Common myeloid progenitor, CD34-positive (primary cell): Measurements from ENCODE around the gene RIGI.
A peak's percentile ranks its signal among the peaks of the same experiment; 100 is the strongest.

ENCODE experiments used
- CTCF ChIA-PET: fragments of 350-600 bp; sonication (Branson Sonifier 250); formaldehyde crosslinking; loops from one replicate; lab custom pipeline; 2021; ENCODE audit warnings: antibody characterized with exemption; lab: Charles Lee
- POLR2A ChIA-PET: fragments of 350-600 bp; sonication (Branson Sonifier 250); formaldehyde crosslinking; loops from one replicate; lab custom pipeline; 2021; ENCODE audit warnings: antibody characterized with exemption; lab: Charles Lee
- DNase-seq, 3 donors: peaks; one replicate each; pipeline versions ENCODE4 v3.0.0 to v3.0.0-alpha.2; 2013
- H3K27ac ChIP-seq, 2 experiments: 1 replicate in 1 of 2; 2 replicates in 1 of 2; pipeline ENCODE4 v1.7.0; 2013; ENCODE audit warnings: inconsistent platforms in 2 of 2, low read length in 2 of 2, mild to moderate bottlenecking in 2 of 2, low read depth in 1 of 2, moderate library complexity in 1 of 2; ENCODE audit not compliant: severe bottlenecking in 2 of 2, insufficient read depth in 1 of 2, poor library complexity in 1 of 2
- H3K27me3 ChIP-seq, 5 experiments: replicated peaks in 2 of 5; 1 replicate in 3 of 5; 2 replicates in 2 of 5; pipeline versions ENCODE4 v1.6.1 to v1.7.0; 2013; ENCODE audit warnings: low read length in 4 of 5, mild to moderate bottlenecking in 2 of 5, moderate library complexity in 2 of 5, inconsistent platforms in 1 of 5; ENCODE audit not compliant: insufficient read depth in 5 of 5, control insufficient read depth in 4 of 5
- H3K36me3 ChIP-seq, 4 experiments: 1 replicate in 2 of 4; 2 replicates in 2 of 4; pipeline versions ENCODE4 v1.6.1 to v1.7.0; 2013; ENCODE audit warnings: low read length in 3 of 4, control low read depth in 1 of 4, mild to moderate bottlenecking in 1 of 4; ENCODE audit not compliant: control insufficient read depth in 4 of 4, insufficient read depth in 4 of 4
- H3K4me1 ChIP-seq, 4 experiments: 1 replicate in 3 of 4; 2 replicates in 1 of 4; pipeline versions ENCODE4 v1.6.1 to v1.7.1; 2013; ENCODE audit warnings: low read length in 3 of 4, mild to moderate bottlenecking in 3 of 4, control low read depth in 1 of 4, inconsistent platforms in 1 of 4, moderate library complexity in 1 of 4; ENCODE audit not compliant: control insufficient read depth in 4 of 4, insufficient read depth in 4 of 4; ENCODE audit errors: control extremely low read depth in 1 of 4
- H3K4me3 ChIP-seq, 7 experiments: 1 replicate in 4 of 7; 2 replicates in 3 of 7; pipeline versions ENCODE4 v1.5.1 to v1.7.0; 2013; ENCODE audit warnings: mild to moderate bottlenecking in 7 of 7, low read length in 6 of 7, moderate library complexity in 6 of 7, inconsistent platforms in 2 of 7, low read depth in 2 of 7, control low read depth in 1 of 7; ENCODE audit not compliant: insufficient read depth in 4 of 7, control insufficient read depth in 1 of 7; ENCODE audit errors: extremely low read depth in 1 of 7
- H3K9me3 ChIP-seq, 5 experiments: 1 replicate in 4 of 5; 2 replicates in 1 of 5; pipeline versions ENCODE4 v1.6.1 to v1.7.1; 2013; ENCODE audit warnings: low read length in 4 of 5, mild to moderate bottlenecking in 2 of 5, inconsistent platforms in 1 of 5, low read depth in 1 of 5, moderate library complexity in 1 of 5; ENCODE audit not compliant: control insufficient read depth in 4 of 5, insufficient read depth in 2 of 5; ENCODE audit errors: control extremely low read depth in 1 of 5
- WGBS: methylation state at CpG from one replicate; pipeline ENCODE4 v1.1.5; 2013; ENCODE audit not compliant: insufficient coverage; 5-methylcytosine and 5-hydroxymethylcytosine counted together

Gene RIGI

GRCh38 chr9:32502464-32502863 lies 23.5 kb downstream of the RIGI start:
- H3K27ac ChIP-seq, result no peak overlapping the region
- POLR2A ChIA-PET, result no interaction called here
- H3K27me3 ChIP-seq, result no peaks in the 10 kb centered on the region
- no peak for DNase-seq
- H3K36me3 ChIP-seq, result peaks cover 4 to 22% (median 7%) of the 10 kb centered on the region in 4 experiments
- 100% methylated on average over 3 of the region's 4 CpGs for WGBS
- H3K9me3 ChIP-seq, result peaks cover 0 to 4% (median 0%) of the 10 kb centered on the region in 5 experiments
- H3K4me1 ChIP-seq, result no peaks in the 10 kb centered on the region
- CTCF ChIA-PET, result interaction anchor here (0.5 kb wide), 1 partner anchor 24 kb away, joined by 4 read pairs; the partner anchor contains the start of gene RIGI
- no peak overlapping the region for H3K4me3 ChIP-seq

DNA sequence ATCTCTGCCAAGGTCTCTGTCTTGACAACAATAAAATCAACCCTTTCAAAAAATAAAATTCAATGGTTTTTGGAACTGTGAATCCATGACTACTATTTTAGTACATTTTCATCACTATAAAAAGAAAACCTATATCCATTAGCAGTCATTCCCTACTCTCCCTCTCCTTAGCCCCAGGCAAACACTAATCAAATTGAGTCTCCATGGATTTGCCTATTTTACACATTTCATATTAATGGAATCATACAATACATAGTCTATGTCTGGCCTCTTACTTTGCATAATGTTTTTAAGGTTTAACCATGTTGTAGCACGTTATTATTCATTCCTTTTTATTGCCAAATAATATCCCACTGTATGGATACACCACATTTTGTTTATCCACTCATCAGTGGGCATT lies 24.1 kb downstream of the RIGI start:
- H3K27me3 ChIP-seq, result no peaks in the 10 kb centered on the region
- 100% methylated on average over 1 of the region's 1 CpG for WGBS
- no peak overlapping the region for H3K27ac ChIP-seq

DNA sequence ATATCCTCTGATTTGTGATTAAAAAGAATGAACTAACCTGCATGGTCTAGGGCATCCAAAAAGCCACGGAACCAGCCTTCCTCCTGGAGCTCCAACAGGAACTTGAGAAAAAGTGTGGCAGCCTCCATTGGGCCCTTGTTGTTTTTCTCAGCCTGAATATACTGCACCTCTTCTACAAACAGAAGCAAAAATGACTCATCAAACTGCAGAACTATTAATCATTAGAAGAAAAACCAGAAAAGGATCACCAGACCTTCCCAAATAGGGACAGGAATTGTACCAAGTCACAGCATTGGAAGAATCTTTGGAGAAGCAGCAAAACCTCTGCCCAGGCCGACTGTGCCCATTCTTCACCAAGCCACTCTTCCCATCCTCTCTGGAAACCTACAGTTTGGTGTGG lies 25.2 kb downstream of the RIGI start:
- 40% methylated on average over 1 of the region's 2 CpGs for WGBS
- H3K36me3 ChIP-seq, result peaks cover 4 to 35% (median 10%) of the 10 kb centered on the region in 4 experiments
- CTCF ChIA-PET, result no interaction called here
- H3K9me3 ChIP-seq, result peaks cover 0 to 4% (median 0%) of the 10 kb centered on the region in 5 experiments
- H3K4me3 ChIP-seq, result no peak overlapping the region
- no peaks in the 10 kb centered on the region for H3K27me3 ChIP-seq
- DNase-seq, result no peak
- POLR2A ChIA-PET, result no interaction called here
- H3K27ac ChIP-seq, result no peak overlapping the region
- no peaks in the 10 kb centered on the region for H3K4me1 ChIP-seq

More for the DNA sequence above, 24.1 kb downstream of the RIGI start:
- ChIA-PET CTCF (interaction anchor here (0.6 kb wide), 1 partner anchor 198 kb away, joined by 3 read pairs; no protein-coding TSS in a partner anchor), POLR2A (no interaction called here)
- Histone ChIP-seq H3K36me3 (peaks cover 4 to 25% (median 7%) of the 10 kb centered on the region in 4 experiments), H3K4me1 (no peaks in the 10 kb centered on the region), H3K9me3 (peaks cover 0 to 4% (median 0%) of the 10 kb centered on the region in 5 experiments), H3K4me3 (no peak overlapping the region)
- DNase-seq, result no peak

GRCh38 chr9:32497921-32498320 lies 28.1 kb downstream of the RIGI start:
- Histone ChIP-seq H3K4me1 (no peaks in the 10 kb centered on the region), H3K27ac (no peak overlapping the region), H3K36me3 (peaks cover 4 to 35% (median 10%) of the 10 kb centered on the region in 4 experiments), H3K27me3 (no peaks in the 10 kb centered on the region), H3K9me3 (peaks cover 0 to 4% (median 0%) of the 10 kb centered on the region in 5 experiments), H3K4me3 (no peak overlapping the region)
- POLR2A ChIA-PET, result no interaction called here
- peak in 1 of 3 donors; percentile 3 for DNase-seq
- CTCF ChIA-PET, result interaction anchor here (1.4 kb wide), 1 partner anchor 12 kb away, joined by 4 read pairs; no protein-coding TSS in a partner anchor

- H3K9me3 ChIP-seq, result no peaks in the 10 kb centered on the region
- CTCF ChIA-PET, result interaction anchor here (1.3 to 2.1 kb wide), 2 partner anchors 9 to 112 kb away, joined by 4 to 7 read pairs; no protein-coding TSS in a partner anchor
- no CpG with 5 or more reads among the region's 3 CpGs for WGBS
- H3K4me1 ChIP-seq, result no peaks in the 10 kb centered on the region
- DNase-seq, result no peak
- no peak overlapping the region for H3K4me3 ChIP-seq
- H3K27ac ChIP-seq, result no peak overlapping the region
- POLR2A ChIA-PET, result no interaction called here
- no peaks in the 10 kb centered on the region for H3K27me3 ChIP-seq
- peaks cover 14 to 35% (median 19%) of the 10 kb centered on the region in 4 experiments for H3K36me3 ChIP-seq
These were observed 35.4 kb downstream of the RIGI start for GRCh38 chr9:32490601-32491000.

DNA sequence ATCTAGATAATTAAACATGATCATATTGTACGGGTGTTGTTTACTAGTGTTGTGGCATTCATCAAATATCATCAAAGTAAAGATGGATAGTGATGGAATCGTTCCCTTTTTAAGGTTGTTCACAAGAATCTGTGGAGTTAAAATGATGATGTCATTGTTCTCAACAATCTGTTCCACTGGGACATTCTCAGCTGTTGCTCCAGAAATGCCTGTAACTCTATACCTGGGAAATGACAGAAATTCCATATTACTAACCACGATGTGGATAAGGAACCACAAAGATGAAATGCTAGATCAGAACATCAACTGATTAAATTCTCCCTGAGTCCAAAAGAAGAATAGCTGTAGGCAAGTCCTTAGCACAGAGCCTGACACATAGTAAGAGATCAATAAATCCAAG lies 38.0 kb downstream of the RIGI start:
- H3K9me3 ChIP-seq, result no peaks in the 10 kb centered on the region
- POLR2A ChIA-PET, result no interaction called here
- no peaks in the 10 kb centered on the region for H3K4me1 ChIP-seq
- H3K4me3 ChIP-seq, result no peak overlapping the region
- CTCF ChIA-PET, result interaction anchor here (0.8 to 1.2 kb wide), 4 partner anchors 61 to 85 kb away, joined by 3 to 4 read pairs (median 3); partner anchors contain the start of gene NDUFB6
- no peaks in the 10 kb centered on the region for H3K27me3 ChIP-seq
- DNase-seq, result no peak
- H3K27ac ChIP-seq, result no peak overlapping the region
- peaks cover 25 to 58% (median 26%) of the 10 kb centered on the region in 4 experiments for H3K36me3 ChIP-seq
- whole genome bisulfite sequencing, result 100% methylated on average over 1 of the region's 3 CpGs

DNA sequence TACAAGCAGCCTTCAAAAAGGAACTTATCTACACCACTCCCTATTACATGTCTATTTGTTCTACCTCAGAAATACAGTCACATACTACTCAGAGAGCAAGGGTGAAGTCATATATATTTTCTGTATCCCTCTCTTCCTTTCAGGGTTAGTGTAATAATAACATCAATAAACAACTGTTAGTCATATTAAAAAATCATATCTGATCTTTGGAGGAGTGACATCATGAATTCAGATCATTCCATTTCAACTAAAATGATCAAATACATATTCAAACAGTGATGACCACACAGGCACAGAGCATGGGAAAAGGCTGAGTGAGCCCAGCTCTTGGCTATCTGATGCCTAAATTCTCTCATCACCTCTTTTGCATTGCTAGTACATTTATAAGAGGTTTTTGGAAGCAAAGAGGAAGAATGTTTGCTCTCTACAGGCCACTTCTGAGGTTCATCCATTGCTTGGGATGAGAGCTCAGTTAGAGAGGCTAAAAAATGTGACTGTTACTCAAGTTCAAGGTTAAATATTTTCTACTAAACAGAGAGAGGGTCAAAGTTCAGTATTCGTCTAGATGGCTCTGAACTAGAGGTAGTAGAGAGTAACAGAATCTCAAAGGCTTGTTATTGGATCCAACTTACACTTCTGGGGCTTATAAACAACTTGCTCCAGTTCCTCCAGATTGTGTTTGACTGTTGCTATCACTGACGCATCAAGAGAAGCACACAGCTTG lies 39.0 kb downstream of the RIGI start:
- POLR2A ChIA-PET, result no interaction called here
- H3K27me3 ChIP-seq, result no peaks in the 10 kb centered on the region
- no peak overlapping the region for H3K4me3 ChIP-seq
- H3K9me3 ChIP-seq, result no peaks in the 10 kb centered on the region
- CTCF ChIA-PET, result interaction anchor here (0.7 to 1.1 kb wide), 3 partner anchors 39 to 85 kb away, joined by 3 to 4 read pairs (median 3); no protein-coding TSS in a partner anchor
- H3K27ac ChIP-seq, result no peak overlapping the region
- H3K4me1 ChIP-seq, result no peaks in the 10 kb centered on the region
- WGBS, result 100% methylated on average over 2 of the region's 2 CpGs
- H3K36me3 ChIP-seq, result peaks cover 25 to 63% (median 30%) of the 10 kb centered on the region in 4 experiments
- DNase-seq, result no peak
